ENCODE measurements around the gene MORN5. TPM values are rescaled to one million over a fixed set of nuclear protein-coding genes. Genes with fewer than 3 reads are reported as not detected.

MORN5 gene
- polyA plus RNA-seq, 2 of the 4 experiments (the other 2 are of a cell fraction) = not detected

DNA sequence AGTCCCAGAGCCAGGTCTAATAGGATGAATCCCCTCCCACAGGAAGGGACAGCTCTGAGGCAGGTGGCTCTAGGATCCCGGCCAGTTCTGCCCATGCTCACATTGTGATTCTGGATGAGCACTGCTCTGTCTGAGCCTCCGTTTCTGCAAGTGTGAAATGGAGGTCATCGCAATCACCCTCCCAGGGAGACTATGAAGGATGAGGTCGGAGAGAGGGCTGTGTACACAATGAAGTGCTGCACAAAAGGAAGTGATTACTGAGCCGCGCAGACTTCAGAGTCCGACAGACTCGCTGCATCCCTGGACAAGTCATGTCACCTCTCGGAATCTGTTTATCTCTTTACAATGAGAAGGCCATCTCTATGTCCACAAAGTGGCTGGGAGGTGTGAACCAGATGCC, 47.4 kb downstream of the MORN5 start:
- FAIRE-seq (no peak), DNase-seq (ENCODE audit: low read depth in 1 of 2, low spot score in 1 of 2) (no peak), ATAC-seq (no peak)
- POLR2A ChIA-PET = no interaction called here
- 72% methylated on average over 9 of the region's 9 CpGs for WGBS (ENCODE audit: missing lambda C conversion rate)
- Histone ChIP-seq H3K4me3 (no peak overlapping the region), H3K9me3 (no peaks in the 10 kb centered on the region), H3K4me2 (no peak overlapping the region), H3K4me1 (no peaks in the 10 kb centered on the region), H3K27ac (no peak overlapping the region)
- TF ChIP-seq MAZ (IDR thresholded peaks at IDR 0.05; ENCODE audit: borderline replicate concordance, low read depth, low read length) = no peak
- TF ChIP-seq TFCP2L1 (CRISPR knock-in tag; IDR thresholded peaks at IDR 0.05) = no peak
- no peak for TF ChIP-seq CBX2 (IDR thresholded peaks at IDR 0.05; ENCODE audit: borderline replicate concordance, low read depth)
- TF ChIP-seq JUN (IDR thresholded peaks at IDR 0.05) = no peak
- TF ChIP-seq RFX5 (IDR thresholded peaks at IDR 0.05) = no peak
- no peak for TF ChIP-seq HEYL (CRISPR knock-in tag; IDR thresholded peaks at IDR 0.05)
- CTCF ChIA-PET = interaction anchor here (0.7 to 1.3 kb wide), 3 partner anchors 15 to 85 kb away, joined by 3 read pairs; no protein-coding TSS in a partner anchor

DNA sequence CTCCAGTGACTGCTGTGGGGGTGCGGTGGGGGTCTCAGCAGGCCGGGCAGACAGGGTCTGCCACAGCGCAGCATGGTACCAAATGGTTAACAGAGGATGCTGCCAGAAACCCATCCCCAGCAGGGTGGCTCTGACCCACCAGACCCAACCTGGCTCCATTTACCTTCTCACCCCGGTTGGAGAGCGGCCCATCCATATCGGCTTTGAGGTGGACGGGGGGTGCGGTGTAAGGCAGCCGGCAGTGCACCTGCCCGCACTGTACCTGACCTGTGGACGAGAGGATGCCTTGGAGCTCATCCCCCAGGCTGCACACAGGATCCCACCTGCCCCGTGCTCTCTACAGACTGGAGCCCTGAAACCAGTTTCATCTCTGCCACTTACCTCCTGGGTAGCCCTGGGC, 49.7 kb downstream of the MORN5 start:
- ChIA-PET POLR2A (no interaction called here), CTCF (interaction anchor here (1.2 to 2.9 kb wide), 3 partner anchors 12 to 87 kb away, joined by 3 to 8 read pairs (median 3); no protein-coding TSS in a partner anchor)
- ATAC-seq (no peak), DNase-seq (ENCODE audit: low read depth in 1 of 2, low spot score in 1 of 2) (no peak), FAIRE-seq (no peak)
- WGBS (ENCODE audit: missing lambda C conversion rate) = 63% methylated on average over 8 of the region's 12 CpGs
- no peaks in the 10 kb centered on the region for H3K9me3 ChIP-seq
- H3K4me1 ChIP-seq = peaks cover 9% of the 10 kb centered on the region; the same call in 1 of the 3 replicates
- H3K4me2 ChIP-seq = no peak overlapping the region
- no peak overlapping the region for H3K27ac ChIP-seq
- TF ChIP-seq CEBPB (IDR thresholded peaks at IDR 0.05) (no peak), CHD4 (IDR thresholded peaks at IDR 0.05; ENCODE audit: borderline replicate concordance) (no peak), KDM1A (IDR thresholded peaks at IDR 0.05; ENCODE audit: low read depth) (no peak), CBX8 (IDR thresholded peaks at IDR 0.05) (no peak), EHF (CRISPR knock-in tag; IDR thresholded peaks at IDR 0.05) (no peak), HOXB13 (CRISPR knock-in tag; IDR thresholded peaks at IDR 0.05; ENCODE audit: low read depth) (no peak), PHF8 (IDR thresholded peaks at IDR 0.05; ENCODE audit: borderline replicate concordance, low read depth) (no peak), TFCP2L1 (CRISPR knock-in tag; IDR thresholded peaks at IDR 0.05) (no peak), RARB (CRISPR knock-in tag; IDR thresholded peaks at IDR 0.05) (no peak), HEYL (CRISPR knock-in tag; IDR thresholded peaks at IDR 0.05) (no peak), CHD2 (IDR thresholded peaks at IDR 0.05; ENCODE audit: low read length, partially characterized antibody) (no peak), NR3C1 (IDR thresholded peaks at IDR 0.05) (no peak), MYC (IDR thresholded peaks at IDR 0.05; ENCODE audit: borderline replicate concordance, low read length) (no peak), RAD21 (conservative IDR thresholded peaks at IDR 0.05 in 1 of 2, IDR thresholded peaks at IDR 0.05 in 1 of 2) (no peak), SREBF2 (IDR thresholded peaks at IDR 0.05) (no peak), NFE2L2 (conservative IDR thresholded peaks at IDR 0.05; ENCODE audit: low read length) (no peak), HDAC2 (IDR thresholded peaks at IDR 0.05) (no peak)
- TF ChIP-seq, protein P1, sequence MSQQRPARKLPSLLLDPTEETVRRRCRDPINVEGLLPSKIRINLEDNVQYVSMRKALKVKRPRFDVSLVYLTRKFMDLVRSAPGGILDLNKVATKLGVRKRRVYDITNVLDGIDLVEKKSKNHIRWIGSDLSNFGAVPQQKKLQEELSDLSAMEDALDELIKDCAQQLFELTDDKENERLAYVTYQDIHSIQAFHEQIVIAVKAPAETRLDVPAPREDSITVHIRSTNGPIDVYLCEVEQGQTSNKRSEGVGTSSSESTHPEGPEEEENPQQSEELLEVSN (IDR thresholded peaks at IDR 0.05; ENCODE audit: borderline replicate concordance, low read depth) = no peak
- TF ChIP-seq, protein P2, sequence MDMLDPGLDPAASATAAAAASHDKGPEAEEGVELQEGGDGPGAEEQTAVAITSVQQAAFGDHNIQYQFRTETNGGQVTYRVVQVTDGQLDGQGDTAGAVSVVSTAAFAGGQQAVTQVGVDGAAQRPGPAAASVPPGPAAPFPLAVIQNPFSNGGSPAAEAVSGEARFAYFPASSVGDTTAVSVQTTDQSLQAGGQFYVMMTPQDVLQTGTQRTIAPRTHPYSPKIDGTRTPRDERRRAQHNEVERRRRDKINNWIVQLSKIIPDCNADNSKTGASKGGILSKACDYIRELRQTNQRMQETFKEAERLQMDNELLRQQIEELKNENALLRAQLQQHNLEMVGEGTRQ (IDR thresholded peaks at IDR 0.05) = no peak
- no peak overlapping the region for H3K4me3 ChIP-seq

DNA sequence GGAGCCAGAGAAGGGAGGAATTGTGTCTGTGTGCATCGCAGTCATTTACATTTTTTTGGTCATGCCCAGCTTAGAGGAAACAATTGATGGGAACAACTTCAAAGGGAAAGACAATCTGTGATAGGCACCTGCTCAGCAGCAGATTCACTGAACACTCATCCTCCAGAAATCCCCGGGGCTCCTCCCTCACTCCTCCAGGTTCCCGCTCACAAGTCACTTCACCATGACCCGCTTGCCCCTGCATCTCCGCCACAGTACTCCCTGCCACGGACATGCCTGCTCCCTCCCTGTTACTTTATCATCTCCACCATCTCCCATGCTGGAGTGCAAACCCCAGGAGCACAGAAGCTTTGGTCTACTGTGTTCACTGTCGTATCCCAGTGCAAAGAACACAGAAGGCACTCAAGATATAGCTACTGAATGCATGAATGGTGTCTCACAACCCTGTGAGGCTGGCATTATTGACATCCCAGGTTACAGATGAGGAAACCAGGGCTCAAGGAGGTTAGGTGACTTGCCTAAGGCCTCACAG, 52.8 kb downstream of the MORN5 start:
- no peak overlapping the region for H3K4me3 ChIP-seq
- FAIRE-seq = no peak
- H3K27ac ChIP-seq = no peak overlapping the region
- 85% methylated on average over 7 of the region's 7 CpGs for WGBS (ENCODE audit: missing lambda C conversion rate)
- ChIA-PET CTCF (interaction anchor here (0.5 to 2.9 kb wide), 3 partner anchors 35 to 747 kb away, joined by 3 to 8 read pairs (median 3); no protein-coding TSS in a partner anchor), POLR2A (interaction anchor here (0.5 kb wide), 1 partner anchor 12 kb away, joined by 3 read pairs; no protein-coding TSS in a partner anchor)
- H3K4me2 ChIP-seq = no peak overlapping the region
- ATAC-seq = no peak
- peaks cover 10% of the 10 kb centered on the region; the same call in 1 of the 3 replicates for H3K4me1 ChIP-seq
- DNase-seq (ENCODE audit: low read depth in 1 of 2, low spot score in 1 of 2) = no peak
- no peaks in the 10 kb centered on the region for H3K9me3 ChIP-seq
- TF ChIP-seq ZFP36 (IDR thresholded peaks at IDR 0.05; ENCODE audit: borderline replicate concordance, partially characterized antibody) (no peak), FOSB (CRISPR knock-in tag; IDR thresholded peaks at IDR 0.05) (no peak)
- TF ChIP-seq, protein P3, sequence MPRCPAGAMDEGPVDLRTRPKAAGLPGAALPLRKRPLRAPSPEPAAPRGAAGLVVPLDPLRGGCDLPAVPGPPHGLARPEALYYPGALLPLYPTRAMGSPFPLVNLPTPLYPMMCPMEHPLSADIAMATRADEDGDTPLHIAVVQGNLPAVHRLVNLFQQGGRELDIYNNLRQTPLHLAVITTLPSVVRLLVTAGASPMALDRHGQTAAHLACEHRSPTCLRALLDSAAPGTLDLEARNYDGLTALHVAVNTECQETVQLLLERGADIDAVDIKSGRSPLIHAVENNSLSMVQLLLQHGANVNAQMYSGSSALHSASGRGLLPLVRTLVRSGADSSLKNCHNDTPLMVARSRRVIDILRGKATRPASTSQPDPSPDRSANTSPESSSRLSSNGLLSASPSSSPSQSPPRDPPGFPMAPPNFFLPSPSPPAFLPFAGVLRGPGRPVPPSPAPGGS (IDR thresholded peaks at IDR 0.05) = no peak
- TF ChIP-seq, protein P4, sequence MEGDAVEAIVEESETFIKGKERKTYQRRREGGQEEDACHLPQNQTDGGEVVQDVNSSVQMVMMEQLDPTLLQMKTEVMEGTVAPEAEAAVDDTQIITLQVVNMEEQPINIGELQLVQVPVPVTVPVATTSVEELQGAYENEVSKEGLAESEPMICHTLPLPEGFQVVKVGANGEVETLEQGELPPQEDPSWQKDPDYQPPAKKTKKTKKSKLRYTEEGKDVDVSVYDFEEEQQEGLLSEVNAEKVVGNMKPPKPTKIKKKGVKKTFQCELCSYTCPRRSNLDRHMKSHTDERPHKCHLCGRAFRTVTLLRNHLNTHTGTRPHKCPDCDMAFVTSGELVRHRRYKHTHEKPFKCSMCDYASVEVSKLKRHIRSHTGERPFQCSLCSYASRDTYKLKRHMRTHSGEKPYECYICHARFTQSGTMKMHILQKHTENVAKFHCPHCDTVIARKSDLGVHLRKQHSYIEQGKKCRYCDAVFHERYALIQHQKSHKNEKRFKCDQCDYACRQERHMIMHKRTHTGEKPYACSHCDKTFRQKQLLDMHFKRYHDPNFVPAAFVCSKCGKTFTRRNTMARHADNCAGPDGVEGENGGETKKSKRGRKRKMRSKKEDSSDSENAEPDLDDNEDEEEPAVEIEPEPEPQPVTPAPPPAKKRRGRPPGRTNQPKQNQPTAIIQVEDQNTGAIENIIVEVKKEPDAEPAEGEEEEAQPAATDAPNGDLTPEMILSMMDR (IDR thresholded peaks at IDR 0.05) = no peak
- TF ChIP-seq, protein P5, sequence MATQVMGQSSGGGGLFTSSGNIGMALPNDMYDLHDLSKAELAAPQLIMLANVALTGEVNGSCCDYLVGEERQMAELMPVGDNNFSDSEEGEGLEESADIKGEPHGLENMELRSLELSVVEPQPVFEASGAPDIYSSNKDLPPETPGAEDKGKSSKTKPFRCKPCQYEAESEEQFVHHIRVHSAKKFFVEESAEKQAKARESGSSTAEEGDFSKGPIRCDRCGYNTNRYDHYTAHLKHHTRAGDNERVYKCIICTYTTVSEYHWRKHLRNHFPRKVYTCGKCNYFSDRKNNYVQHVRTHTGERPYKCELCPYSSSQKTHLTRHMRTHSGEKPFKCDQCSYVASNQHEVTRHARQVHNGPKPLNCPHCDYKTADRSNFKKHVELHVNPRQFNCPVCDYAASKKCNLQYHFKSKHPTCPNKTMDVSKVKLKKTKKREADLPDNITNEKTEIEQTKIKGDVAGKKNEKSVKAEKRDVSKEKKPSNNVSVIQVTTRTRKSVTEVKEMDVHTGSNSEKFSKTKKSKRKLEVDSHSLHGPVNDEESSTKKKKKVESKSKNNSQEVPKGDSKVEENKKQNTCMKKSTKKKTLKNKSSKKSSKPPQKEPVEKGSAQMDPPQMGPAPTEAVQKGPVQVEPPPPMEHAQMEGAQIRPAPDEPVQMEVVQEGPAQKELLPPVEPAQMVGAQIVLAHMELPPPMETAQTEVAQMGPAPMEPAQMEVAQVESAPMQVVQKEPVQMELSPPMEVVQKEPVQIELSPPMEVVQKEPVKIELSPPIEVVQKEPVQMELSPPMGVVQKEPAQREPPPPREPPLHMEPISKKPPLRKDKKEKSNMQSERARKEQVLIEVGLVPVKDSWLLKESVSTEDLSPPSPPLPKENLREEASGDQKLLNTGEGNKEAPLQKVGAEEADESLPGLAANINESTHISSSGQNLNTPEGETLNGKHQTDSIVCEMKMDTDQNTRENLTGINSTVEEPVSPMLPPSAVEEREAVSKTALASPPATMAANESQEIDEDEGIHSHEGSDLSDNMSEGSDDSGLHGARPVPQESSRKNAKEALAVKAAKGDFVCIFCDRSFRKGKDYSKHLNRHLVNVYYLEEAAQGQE (IDR thresholded peaks at IDR 0.05) = no peak
